Thyroid gland (tissue), 4 donors: Measurements from ENCODE around the gene NUFIP2.

Experiments
- POLR2A ChIP-seq, 2 donors: fragments of 450-650 bp; IDR thresholded peaks; one replicate each; pipeline ENCODE4 v1.6.1; 2017; ENCODE audit warnings: antibody characterized with exemption in 2 of 2, mild to moderate bottlenecking in 2 of 2, moderate library complexity in 1 of 2
- TF ChIP-seq, protein P1 (sequence below), 6 experiments: fragments of 200-600 bp in 3 of 6; fragments of 450-650 bp in 3 of 6; sonication (generic) in 3 of 6; IDR thresholded peaks; one replicate each; pipeline ENCODE4 v1.5.1; 2016 to 2019; ENCODE audit warnings: antibody characterized with exemption in 6 of 6, mild to moderate bottlenecking in 2 of 6, inconsistent platforms in 1 of 6, moderate library complexity in 1 of 6

DNA sequence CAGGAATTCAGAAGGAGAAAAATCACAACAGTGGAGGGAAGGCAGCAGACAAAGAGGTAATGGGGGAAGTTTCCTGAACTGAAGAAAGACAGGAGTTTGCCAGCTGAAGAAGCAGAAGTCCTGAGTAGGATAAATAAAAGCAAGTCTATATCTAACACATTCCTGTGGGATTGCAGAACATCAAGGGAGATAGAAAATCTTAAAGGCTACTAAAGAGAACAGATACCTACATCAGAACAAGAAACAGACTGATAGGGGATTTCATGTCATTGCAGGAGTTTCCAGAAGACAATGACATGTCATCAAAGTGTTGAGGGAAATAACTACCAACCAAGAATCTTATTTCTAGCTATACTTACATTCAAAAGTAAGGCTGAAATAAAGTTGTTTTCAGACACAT is 68.6 kb downstream of the NUFIP2 start:
- TF ChIP-seq, protein P1, sequence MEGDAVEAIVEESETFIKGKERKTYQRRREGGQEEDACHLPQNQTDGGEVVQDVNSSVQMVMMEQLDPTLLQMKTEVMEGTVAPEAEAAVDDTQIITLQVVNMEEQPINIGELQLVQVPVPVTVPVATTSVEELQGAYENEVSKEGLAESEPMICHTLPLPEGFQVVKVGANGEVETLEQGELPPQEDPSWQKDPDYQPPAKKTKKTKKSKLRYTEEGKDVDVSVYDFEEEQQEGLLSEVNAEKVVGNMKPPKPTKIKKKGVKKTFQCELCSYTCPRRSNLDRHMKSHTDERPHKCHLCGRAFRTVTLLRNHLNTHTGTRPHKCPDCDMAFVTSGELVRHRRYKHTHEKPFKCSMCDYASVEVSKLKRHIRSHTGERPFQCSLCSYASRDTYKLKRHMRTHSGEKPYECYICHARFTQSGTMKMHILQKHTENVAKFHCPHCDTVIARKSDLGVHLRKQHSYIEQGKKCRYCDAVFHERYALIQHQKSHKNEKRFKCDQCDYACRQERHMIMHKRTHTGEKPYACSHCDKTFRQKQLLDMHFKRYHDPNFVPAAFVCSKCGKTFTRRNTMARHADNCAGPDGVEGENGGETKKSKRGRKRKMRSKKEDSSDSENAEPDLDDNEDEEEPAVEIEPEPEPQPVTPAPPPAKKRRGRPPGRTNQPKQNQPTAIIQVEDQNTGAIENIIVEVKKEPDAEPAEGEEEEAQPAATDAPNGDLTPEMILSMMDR (IDR thresholded peaks at IDR 0.05) = no peak
- TF ChIP-seq POLR2A (IDR thresholded peaks at IDR 0.05) = no peak
